Trophoblast cell (in vitro differentiated cells and primary cell): ENCODE data around the gene AMOTL2.

Source experiments
- DNase-seq, 2 donors: peaks; one replicate each; pipeline ENCODE4 v3.0.0-alpha.2; 2016
- H2AFZ ChIP-seq: 2 replicates; pipeline ENCODE4 v1.6.1; 2013; ENCODE audit warnings: low read length, moderate library complexity, mild to moderate bottlenecking; ENCODE audit not compliant: insufficient read depth, poor library complexity
- H2AK5ac ChIP-seq: 2 replicates; pipeline ENCODE4 v1.6.1; 2013; ENCODE audit warnings: mild to moderate bottlenecking, low read length
- H2BK120ac ChIP-seq: 2 replicates; pipeline ENCODE4 v1.6.1; 2013; ENCODE audit warnings: low read length, mild to moderate bottlenecking, moderate library complexity; ENCODE audit not compliant: insufficient read depth, poor library complexity
- H2BK12ac ChIP-seq: 2 replicates; pipeline ENCODE4 v1.6.1; 2013; ENCODE audit warnings: mild to moderate bottlenecking, low read length, moderate library complexity
- H2BK5ac ChIP-seq: 2 replicates; pipeline ENCODE4 v1.6.1; 2013; ENCODE audit warnings: low read length, low read depth, moderate library complexity, mild to moderate bottlenecking; ENCODE audit not compliant: poor library complexity
- H3K14ac ChIP-seq: 2 replicates; pipeline ENCODE4 v1.6.1; 2013; ENCODE audit warnings: mild to moderate bottlenecking, low read length
- H3K18ac ChIP-seq: 2 replicates; pipeline ENCODE4 v1.6.1; 2013; ENCODE audit warnings: mild to moderate bottlenecking, low read length
- H3K23ac ChIP-seq: 2 replicates; pipeline ENCODE4 v1.6.1; 2013; ENCODE audit warnings: low read length
- H3K27ac ChIP-seq: 2 replicates; pipeline ENCODE4 v1.5.1; 2013; ENCODE audit warnings: low read depth, mild to moderate bottlenecking, inconsistent platforms, low read length, moderate library complexity
- H3K27me3 ChIP-seq: 2 replicates; pipeline ENCODE4 v1.6.1; 2013; ENCODE audit warnings: inconsistent platforms, mild to moderate bottlenecking, low read length, moderate library complexity; ENCODE audit not compliant: insufficient read depth
- H3K36me3 ChIP-seq, 2 experiments: 1 replicate in 1 of 2; 2 replicates in 1 of 2; pipeline ENCODE4 v1.6.1; 2013; ENCODE audit warnings: low read length in 2 of 2, mild to moderate bottlenecking in 2 of 2, moderate library complexity in 1 of 2; ENCODE audit not compliant: insufficient read depth in 2 of 2, control insufficient read depth in 1 of 2
- H3K4ac ChIP-seq: 2 replicates; pipeline ENCODE4 v1.6.1; 2013; ENCODE audit warnings: low read depth, mild to moderate bottlenecking, low read length, moderate library complexity
- H3K4me1 ChIP-seq, 2 experiments: 1 replicate in 1 of 2; 2 replicates in 1 of 2; pipeline ENCODE4 v1.6.1; 2013; ENCODE audit warnings: low read length in 2 of 2, mild to moderate bottlenecking in 2 of 2, moderate library complexity in 1 of 2; ENCODE audit not compliant: insufficient read depth in 2 of 2, control insufficient read depth in 1 of 2
- H3K4me2 ChIP-seq: 2 replicates; pipeline ENCODE4 v1.6.1; 2013; ENCODE audit warnings: inconsistent platforms, mild to moderate bottlenecking, low read length, moderate library complexity
- H3K4me3 ChIP-seq: 2 replicates; pipeline ENCODE4 v1.5.1; 2013; ENCODE audit warnings: mild to moderate bottlenecking, low read depth, low read length, inconsistent platforms
- H3K79me1 ChIP-seq: one replicate; pipeline ENCODE4 v1.6.1; 2013; ENCODE audit warnings: low read length
- H3K79me2 ChIP-seq: 2 replicates; pipeline ENCODE4 v1.6.1; 2013; ENCODE audit warnings: low read length, mild to moderate bottlenecking; ENCODE audit not compliant: control insufficient read depth, insufficient read depth, poor library complexity
- H3K9ac ChIP-seq: 2 replicates; pipeline ENCODE4 v1.6.1; 2013; ENCODE audit warnings: mild to moderate bottlenecking, low read length
- H3K9me3 ChIP-seq: 2 replicates; pipeline ENCODE4 v1.6.1; 2013; ENCODE audit warnings: low read depth, mild to moderate bottlenecking, control low read depth, inconsistent platforms, low read length; ENCODE audit not compliant: insufficient read depth
- H4K12ac ChIP-seq: 2 replicates; pipeline ENCODE4 v1.6.1; 2013; ENCODE audit warnings: low read depth, mild to moderate bottlenecking, low read length, moderate library complexity
- H4K8ac ChIP-seq: 2 replicates; pipeline ENCODE4 v1.6.1; 2013; ENCODE audit warnings: low read depth, mild to moderate bottlenecking, low read length, moderate library complexity
- H4K91ac ChIP-seq: one replicate; pipeline ENCODE4 v1.6.1; 2013; ENCODE audit warnings: low read depth, mild to moderate bottlenecking, low read length, moderate library complexity
- WGBS: extraction: QIAGEN DNeasy Blood & Tissue Kit; methylation state at CpG from one replicate; pipeline ENCODE4 v1.1.7; 2013; ENCODE audit warnings: missing lambda C conversion rate; ENCODE audit not compliant: insufficient read length, insufficient coverage; ENCODE audit errors: extremely low coverage; 5-methylcytosine and 5-hydroxymethylcytosine counted together

Gene AMOTL2

DNA sequence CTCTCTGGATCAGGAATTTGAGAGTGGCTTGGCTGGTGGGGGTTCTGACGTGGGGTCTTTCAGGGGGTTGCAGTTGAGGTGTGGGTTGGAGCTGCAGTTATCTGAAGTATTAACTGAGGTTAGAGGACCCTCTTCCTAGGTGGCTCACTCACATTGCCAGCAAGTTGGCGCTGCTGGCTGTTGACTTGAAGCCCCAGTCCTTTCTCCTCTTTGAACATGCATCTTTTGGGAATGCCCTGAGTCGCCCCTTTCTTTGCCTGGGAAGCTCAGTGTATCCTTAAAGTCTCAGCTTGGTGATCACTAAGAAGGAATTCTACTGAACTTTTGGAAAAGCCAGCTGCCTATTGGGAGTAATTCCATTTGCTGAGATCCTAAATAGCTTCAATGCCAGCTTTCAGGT lies 13.0 kb upstream of the AMOTL2 start:
- Histone ChIP-seq H3K27me3 (no peaks in the 10 kb centered on the region), H2AFZ (no peak overlapping the region), H2BK120ac (no peak overlapping the region), H3K36me3 (no peaks in the 10 kb centered on the region), H3K27ac (no peak overlapping the region), H4K8ac (no peak overlapping the region), H3K4me2 (no peak overlapping the region), H3K23ac (no peak overlapping the region), H4K12ac (no peak overlapping the region), H3K4me1 (peaks cover 2% of the 10 kb centered on the region in 2 experiments), H3K18ac (no peak overlapping the region), H3K9me3 (peaks cover 2% of the 10 kb centered on the region), H2AK5ac (no peak overlapping the region), H3K9ac (no peak overlapping the region), H3K79me2 (no peaks in the 10 kb centered on the region), H3K4me3 (no peak overlapping the region), H2BK12ac (no peak overlapping the region), H3K14ac (no peak overlapping the region), H4K91ac (no peak overlapping the region), H2BK5ac (no peak overlapping the region), H3K79me1 (no peaks in the 10 kb centered on the region), H3K4ac (no peak overlapping the region)
- DNase-seq: no peak
- no CpG with 5 or more reads among the region's 3 CpGs for WGBS

GRCh38 chr3:134384963-134385362 lies 10.7 kb upstream of the AMOTL2 start:
- Histone ChIP-seq H3K18ac (no peak overlapping the region), H3K27me3 (no peaks in the 10 kb centered on the region), H3K14ac (no peak overlapping the region), H2BK12ac (peak overlapping the region; percentile 11), H3K79me2 (no peaks in the 10 kb centered on the region), H2AFZ (no peak overlapping the region), H4K8ac (no peak overlapping the region), H4K91ac (no peak overlapping the region), H3K27ac (no peak overlapping the region), H4K12ac (no peak overlapping the region), H3K36me3 (no peaks in the 10 kb centered on the region), H2AK5ac (no peak overlapping the region), H3K4me3 (no peak overlapping the region), H3K23ac (no peak overlapping the region), H2BK5ac (no peak overlapping the region), H3K4me1 (peaks cover 5 to 7% of the 10 kb centered on the region in 2 experiments), H3K9me3 (peaks cover 2% of the 10 kb centered on the region), H3K4me2 (no peak overlapping the region), H3K9ac (no peak overlapping the region), H3K4ac (no peak overlapping the region), H3K79me1 (peaks cover 4% of the 10 kb centered on the region), H2BK120ac (no peak overlapping the region)
- WGBS: no CpG with 5 or more reads among the region's 7 CpGs
- no peak for DNase-seq

DNA sequence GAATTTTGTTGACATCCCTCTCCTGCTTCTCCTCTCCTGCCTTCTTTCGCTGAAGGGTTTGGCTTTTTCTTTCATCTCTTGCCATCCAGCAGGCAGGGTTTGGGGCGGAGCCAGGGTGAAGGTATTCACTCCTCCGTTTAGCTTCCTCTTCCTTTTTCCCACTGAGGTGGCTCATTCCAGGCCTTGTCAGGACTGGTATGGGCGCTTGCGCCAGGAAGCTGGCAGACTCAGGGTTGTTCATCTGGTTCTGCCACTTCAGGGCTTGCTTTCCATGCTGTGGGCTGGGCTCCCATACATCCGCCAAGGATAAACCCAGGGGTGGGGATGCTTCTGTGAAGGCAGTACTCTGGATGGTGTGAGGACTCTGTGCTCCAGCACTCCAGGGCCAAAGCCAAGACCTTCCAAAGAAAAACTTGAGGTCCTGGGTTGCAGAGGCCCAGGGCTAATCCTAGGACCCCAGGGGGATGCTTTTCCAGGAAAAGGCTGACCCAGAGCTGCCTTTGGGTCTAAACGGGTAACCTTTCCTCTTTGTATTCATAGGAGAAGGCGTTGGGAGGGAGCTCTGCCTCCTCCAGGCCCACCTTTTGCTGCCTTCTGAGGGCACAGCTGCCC lies 7.7 kb upstream of the AMOTL2 start:
- H3K36me3 ChIP-seq: no peaks in the 10 kb centered on the region
- no peak overlapping the region for H3K27ac ChIP-seq
- no peak overlapping the region for H3K14ac ChIP-seq
- H4K12ac ChIP-seq: no peak overlapping the region
- no peak overlapping the region for H4K8ac ChIP-seq
- H3K4ac ChIP-seq: peak overlapping the region; percentile 14
- no peak overlapping the region for H2AK5ac ChIP-seq
- peak overlapping the region; percentile 13 for H2AFZ ChIP-seq
- H2BK5ac ChIP-seq: no peak overlapping the region
- no peak overlapping the region for H3K9ac ChIP-seq
- DNase-seq: peak; percentile 85 to 96
- H4K91ac ChIP-seq: peak overlapping the region; percentile 10
- peaks cover 8 to 17% of the 10 kb centered on the region in 2 experiments for H3K4me1 ChIP-seq
- peak overlapping the region; percentile 45 for H2BK12ac ChIP-seq
- no peak overlapping the region for H3K23ac ChIP-seq
- no CpG with 5 or more reads among the region's 8 CpGs for WGBS
- H3K27me3 ChIP-seq: no peaks in the 10 kb centered on the region
- H3K79me1 ChIP-seq: peaks cover 5% of the 10 kb centered on the region
- no peaks in the 10 kb centered on the region for H3K79me2 ChIP-seq
- peak overlapping the region; percentile 23 for H2BK120ac ChIP-seq
- no peak overlapping the region for H3K4me3 ChIP-seq
- H3K18ac ChIP-seq: no peak overlapping the region
- H3K4me2 ChIP-seq: no peak overlapping the region
- H3K9me3 ChIP-seq: no peaks in the 10 kb centered on the region

GRCh38 chr3:134381076-134381475 lies 6.8 kb upstream of the AMOTL2 start:
- no peak for DNase-seq
- no peaks in the 10 kb centered on the region for H3K9me3 ChIP-seq

More at GRCh38 chr3:134381076-134381475, 6.8 kb upstream of the AMOTL2 start:
- no peak overlapping the region for H2BK120ac ChIP-seq
- no peak overlapping the region for H4K8ac ChIP-seq
- no peak overlapping the region for H3K4me3 ChIP-seq
- H2BK12ac ChIP-seq: peak overlapping the region; percentile 78
- no peaks in the 10 kb centered on the region for H3K27me3 ChIP-seq
- no peaks in the 10 kb centered on the region for H3K79me2 ChIP-seq
- no peak overlapping the region for H3K4me2 ChIP-seq
- no peak overlapping the region for H3K4ac ChIP-seq
- H4K91ac ChIP-seq: peak overlapping the region; percentile 61
- peaks cover 7% of the 10 kb centered on the region for H3K79me1 ChIP-seq
- H3K18ac ChIP-seq: peak overlapping the region; percentile 64
- H2AFZ ChIP-seq: no peak overlapping the region
- no peak overlapping the region for H3K9ac ChIP-seq
- H2BK5ac ChIP-seq: peak overlapping the region; percentile 19
- WGBS: no CpG with 5 or more reads among the region's 1 CpG
- H2AK5ac ChIP-seq: peak overlapping the region; percentile 68
- no peak overlapping the region for H4K12ac ChIP-seq
- H3K4me1 ChIP-seq: peaks cover 17 to 22% of the 10 kb centered on the region in 2 experiments
- no peaks in the 10 kb centered on the region for H3K36me3 ChIP-seq
- H3K27ac ChIP-seq: no peak overlapping the region
- H3K23ac ChIP-seq: no peak overlapping the region
- peak overlapping the region; percentile 34 for H3K14ac ChIP-seq
